Stimulated activated naive CD8-positive, alpha-beta T cell treated with anti-CD3 and anti-CD28 coated beads, Interleukin-15, amount 100 ng/mL, for 72 hours (primary cell): ENCODE data around the gene KCNMA1.

Source experiments
- ATAC-seq: fragments of 150-1000 bp; cut with Tn5 transposase; 2 replicates; pipeline ENCODE4 v1.10.0; 2021; ENCODE audit warnings: mild to moderate bottlenecking, moderate library complexity
- DNase-seq, 2 donors: peaks; one replicate each; pipeline ENCODE4 v3.0.0; 2021 to 2022
- H3K27ac Mint-ChIP-seq, 2 donors: one replicate each; pipeline ENCODE4 v1.8.0; 2022; ENCODE audit warnings: mild to moderate bottlenecking in 2 of 2, mixed read lengths in 2 of 2, moderate library complexity in 2 of 2
- H3K27me3 Mint-ChIP-seq: one replicate; pipeline ENCODE4 v1.8.0; 2022; ENCODE audit warnings: mixed read lengths
- H3K4me1 Mint-ChIP-seq: one replicate; pipeline ENCODE4 v1.8.0; 2022; ENCODE audit warnings: mild to moderate bottlenecking, mixed read lengths
- H3K4me3 Mint-ChIP-seq, 2 donors: one replicate each; pipeline ENCODE4 v1.8.0; 2022; ENCODE audit warnings: mild to moderate bottlenecking in 2 of 2, mixed read lengths in 2 of 2, moderate library complexity in 1 of 2
- H3K9me3 Mint-ChIP-seq, 2 donors: one replicate each; pipeline ENCODE4 v1.8.0; 2022; ENCODE audit warnings: mixed read lengths in 2 of 2

Gene KCNMA1

DNA sequence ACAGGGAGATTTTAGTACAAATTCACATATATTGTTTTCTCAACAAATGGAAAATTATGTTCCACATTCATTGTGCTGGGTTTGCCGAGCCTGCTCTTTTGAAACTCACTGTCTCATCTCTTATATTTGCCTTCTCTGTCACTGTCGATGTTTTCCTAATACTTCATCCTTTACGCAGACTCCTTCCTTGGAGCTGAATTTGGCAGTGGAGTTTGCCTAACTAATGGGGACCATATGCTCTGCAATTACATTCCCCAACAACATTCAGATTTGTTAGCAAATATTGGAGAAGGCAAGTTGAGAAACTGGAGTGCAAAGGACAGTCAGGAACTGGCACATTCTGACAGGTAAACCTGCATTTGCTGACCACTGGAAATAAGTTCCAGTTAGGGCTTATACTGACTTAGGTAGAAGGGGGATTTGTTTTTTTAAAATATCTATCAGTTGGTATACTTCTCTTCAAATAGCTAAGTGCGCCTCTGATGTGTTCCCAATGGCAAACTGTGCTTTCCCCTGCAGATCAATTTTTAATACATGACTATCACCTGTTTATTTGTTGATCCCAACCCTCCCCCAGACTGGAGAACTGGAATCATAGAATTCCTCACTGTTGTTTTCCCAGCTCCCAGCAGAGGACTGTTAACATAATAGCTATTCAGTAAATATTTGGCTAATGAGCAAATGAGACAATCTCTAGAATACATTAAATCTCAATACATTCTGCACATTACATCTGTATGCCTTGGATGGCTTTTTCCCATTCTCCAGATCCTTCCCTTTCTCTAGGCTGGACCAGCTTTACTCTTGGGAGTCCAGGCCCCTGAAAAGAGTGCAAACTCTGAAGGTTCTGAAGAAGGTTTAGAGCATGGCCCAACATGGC lies 769.3 kb downstream of the KCNMA1 start:
- Mint-ChIP-seq H3K9me3 (peaks cover 7 to 8% of the 10 kb centered on the region in 2 donors), H3K27me3 (no peaks in the 10 kb centered on the region), H3K27ac (no peak overlapping the region), H3K4me3 (no peak overlapping the region), H3K4me1 (no peaks in the 10 kb centered on the region)
- DNase-seq, result no peak
- no peak for ATAC-seq

DNA sequence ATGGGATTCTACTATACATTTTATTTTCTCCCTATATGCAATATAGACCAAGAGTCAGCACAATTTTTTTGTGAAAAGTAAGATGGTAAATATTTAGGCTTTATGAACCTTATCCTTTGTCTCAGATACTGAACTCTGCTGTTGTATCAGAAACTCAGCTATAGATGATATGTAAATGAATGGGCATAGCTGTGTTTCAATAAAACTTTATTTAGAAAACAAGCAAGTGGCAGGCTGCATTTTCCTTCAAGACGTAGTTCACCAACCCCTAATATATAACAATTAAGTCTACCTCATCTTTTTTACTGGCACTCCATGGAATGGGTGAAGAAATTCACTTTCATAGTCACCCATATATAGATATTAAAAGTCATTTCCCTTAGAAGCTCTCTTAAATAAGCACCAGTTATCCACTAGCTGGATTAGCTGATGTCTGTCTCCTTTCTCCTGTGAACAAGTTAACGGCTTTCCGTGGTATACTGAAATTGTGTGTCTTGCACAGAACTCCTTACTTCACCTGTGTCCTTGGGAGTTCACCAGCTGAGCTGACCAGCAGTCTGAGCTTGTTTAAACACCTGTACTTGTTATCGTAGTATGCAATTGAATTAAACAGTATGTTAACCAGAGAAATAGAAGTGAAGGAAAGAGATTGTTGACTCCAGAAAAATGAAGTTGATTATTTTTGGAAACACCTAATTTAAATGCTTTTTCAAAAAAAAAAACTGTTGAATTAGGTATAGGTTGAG lies 770.6 kb downstream of the KCNMA1 start:
- no peak for ATAC-seq
- H3K9me3 Mint-ChIP-seq, result peaks cover 7 to 8% of the 10 kb centered on the region in 2 donors
- no peak for DNase-seq
- peaks cover 3% of the 10 kb centered on the region for H3K27me3 Mint-ChIP-seq
- H3K27ac Mint-ChIP-seq, result no peak overlapping the region
- H3K4me1 Mint-ChIP-seq, result no peaks in the 10 kb centered on the region
- H3K4me3 Mint-ChIP-seq, result no peak overlapping the region

GRCh38 chr10:76864922-76865321 lies 772.7 kb downstream of the KCNMA1 start:
- no peaks in the 10 kb centered on the region for H3K9me3 Mint-ChIP-seq
- ATAC-seq (no peak), DNase-seq (no peak)
- H3K27me3 Mint-ChIP-seq, result peaks cover 8% of the 10 kb centered on the region
- H3K27ac Mint-ChIP-seq, result no peak overlapping the region
- H3K4me3 Mint-ChIP-seq, result no peak overlapping the region
- H3K4me1 Mint-ChIP-seq, result no peaks in the 10 kb centered on the region

- Mint-ChIP-seq H3K27ac (no peak overlapping the region), H3K4me3 (no peak overlapping the region), H3K9me3 (peaks cover 4 to 7% of the 10 kb centered on the region in 2 donors), H3K4me1 (no peaks in the 10 kb centered on the region), H3K27me3 (peaks cover 8% of the 10 kb centered on the region)
- DNase-seq (no peak), ATAC-seq (no peak)
These were observed 778.9 kb downstream of the KCNMA1 start for GRCh38 chr10:76858721-76859120.

- H3K27me3 Mint-ChIP-seq, result no peaks in the 10 kb centered on the region
- H3K9me3 Mint-ChIP-seq, result peaks cover 0 to 3% of the 10 kb centered on the region in 2 donors
- no peak for ATAC-seq
- no peak for DNase-seq
- no peaks in the 10 kb centered on the region for H3K4me1 Mint-ChIP-seq
- no peak overlapping the region for H3K4me3 Mint-ChIP-seq
- no peak overlapping the region for H3K27ac Mint-ChIP-seq
These were observed 796.8 kb downstream of the KCNMA1 start for GRCh38 chr10:76840802-76841201.

- ATAC-seq, result no peak
- Mint-ChIP-seq H3K9me3 (no peaks in the 10 kb centered on the region), H3K4me1 (no peaks in the 10 kb centered on the region), H3K27me3 (no peaks in the 10 kb centered on the region), H3K4me3 (no peak overlapping the region), H3K27ac (no peak overlapping the region)
- DNase-seq, result no peak
These were observed 798.3 kb downstream of the KCNMA1 start for GRCh38 chr10:76839276-76839675.

DNA sequence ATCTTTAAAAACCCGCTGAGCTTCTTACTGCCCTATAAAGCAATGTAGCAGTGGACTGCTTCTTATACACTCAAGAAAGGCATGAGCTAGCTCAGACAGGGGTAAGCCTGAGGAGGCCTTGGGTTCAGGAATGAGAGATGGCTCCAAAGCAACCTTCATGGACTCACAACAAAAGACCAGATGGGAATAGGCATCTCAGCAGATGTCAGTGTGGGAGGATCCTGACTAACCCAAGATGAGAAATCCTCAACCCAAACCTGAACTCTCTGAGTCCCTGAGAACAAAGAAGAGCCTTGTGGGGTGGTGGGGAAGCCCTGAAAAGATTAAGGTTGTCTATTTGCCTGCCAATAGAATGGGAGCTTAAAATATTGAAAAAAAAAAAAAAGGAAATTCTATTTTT lies 807.4 kb downstream of the KCNMA1 start:
- peaks cover 0 to 6% of the 10 kb centered on the region in 2 donors for H3K9me3 Mint-ChIP-seq
- no peak overlapping the region for H3K4me3 Mint-ChIP-seq
- no peak for ATAC-seq

GRCh38 chr10:76829724-76830123 lies 807.9 kb downstream of the KCNMA1 start:
- DNase-seq (no peak), ATAC-seq (no peak)
- Mint-ChIP-seq H3K27me3 (no peaks in the 10 kb centered on the region), H3K27ac (no peak overlapping the region), H3K4me1 (no peaks in the 10 kb centered on the region), H3K4me3 (no peak overlapping the region), H3K9me3 (peaks cover 0 to 6% of the 10 kb centered on the region in 2 donors)

More for the DNA sequence above, 807.4 kb downstream of the KCNMA1 start:
- H3K27me3 Mint-ChIP-seq, result no peaks in the 10 kb centered on the region
- H3K27ac Mint-ChIP-seq, result no peak overlapping the region
- DNase-seq, result no peak
- no peaks in the 10 kb centered on the region for H3K4me1 Mint-ChIP-seq
